HUES64 (cell line): ENCODE results near the gene RAMAC. TPM values are rescaled to one million over a fixed set of nuclear protein-coding genes. Genes with fewer than 3 reads are reported as not detected.
"Not testable (repeated sequence)": the region's sequence is repeated elsewhere in the genome, so short reads cannot be mapped to it uniquely, and the experiment has no call there.

ENCODE experiments used
- H3K27ac ChIP-seq: 2 replicates; pipeline ENCODE4 v1.7.0; 2013; ENCODE audit warnings: low read depth, low read length, inconsistent platforms
- H3K27me3 ChIP-seq: 2 replicates; pipeline ENCODE4 v1.6.1; 2013; ENCODE audit warnings: mild to moderate bottlenecking, low read length; ENCODE audit not compliant: insufficient read depth
- H3K36me3 ChIP-seq: 2 replicates; pipeline ENCODE4 v1.6.1; 2013; ENCODE audit warnings: mild to moderate bottlenecking, low read length; ENCODE audit not compliant: insufficient read depth
- H3K4me1 ChIP-seq: 2 replicates; pipeline ENCODE4 v1.6.1; 2013; ENCODE audit warnings: mild to moderate bottlenecking, low read length, moderate library complexity; ENCODE audit not compliant: insufficient read depth
- H3K4me3 ChIP-seq: 2 replicates; pipeline ENCODE4 v1.5.1; 2013; ENCODE audit warnings: mild to moderate bottlenecking, low read length, moderate library complexity
- H3K9ac ChIP-seq: 2 replicates; pipeline ENCODE4 v1.6.1; 2013; ENCODE audit warnings: mild to moderate bottlenecking, low read depth, low read length
- H3K9me3 ChIP-seq: 2 replicates; pipeline ENCODE4 v1.6.1; 2013; ENCODE audit warnings: low read depth, low read length; ENCODE audit not compliant: insufficient read depth
- WGBS: fragments of 150-250, 120-280 bp; methylation state at CpG from one replicate; pipeline ENCODE4 v1.1.7; 2013; ENCODE audit warnings: missing lambda C conversion rate; 5-methylcytosine and 5-hydroxymethylcytosine counted together
- polyA plus RNA-seq, 2 experiments: library from polyadenylated mRNA; stranded (reverse); fragments of 50-300 nt; gene quantifications; one replicate each; pipeline ENCODE4 v1.2.3, GENCODE V29; 2013

The RAMAC gene
- 27.7 TPM for polyA plus RNA-seq (2013, experiment 1 of 2)
- polyA plus RNA-seq (2013, experiment 2 of 2): 29.5 TPM

- Histone ChIP-seq H3K27ac (peak within 1 kb of the TSS; percentile 47), H3K4me3 (peak within 1 kb of the TSS; percentile 78), H3K27me3 (peaks cover 12% of the 10 kb centered on the region; the same call in 1 of the 2 replicates), H3K9me3 (peaks cover 6% of the 10 kb centered on the region; the same call in 1 of the 2 replicates), H3K4me1 (no peaks in the 10 kb centered on the region), H3K36me3 (peaks cover 21% of the 10 kb centered on the region), H3K9ac (peak within 1 kb of the TSS; percentile 81)
- 5% methylated on average over 45 of the region's 45 CpGs for WGBS
Observed at GRCh38 chr15:82985688-82986441, at the start of gene RAMAC. Gene RAMAC (plus strand): TSS chr15:82986210. CDS start chr15:82989019, 2,809 bp downstream.

GRCh38 chr15:82936966-82937711 is 48.9 kb upstream of the RAMAC start:
- H3K27me3 ChIP-seq: no peaks in the 10 kb centered on the region
- 89% methylated on average over 4 of the region's 4 CpGs for WGBS
- H3K9me3 ChIP-seq: no peaks in the 10 kb centered on the region
- no peak overlapping the region for H3K9ac ChIP-seq
- no peak overlapping the region for H3K27ac ChIP-seq
- no peak overlapping the region for H3K4me3 ChIP-seq
- H3K4me1 ChIP-seq: no peaks in the 10 kb centered on the region
- H3K36me3 ChIP-seq: no peaks in the 10 kb centered on the region

DNA sequence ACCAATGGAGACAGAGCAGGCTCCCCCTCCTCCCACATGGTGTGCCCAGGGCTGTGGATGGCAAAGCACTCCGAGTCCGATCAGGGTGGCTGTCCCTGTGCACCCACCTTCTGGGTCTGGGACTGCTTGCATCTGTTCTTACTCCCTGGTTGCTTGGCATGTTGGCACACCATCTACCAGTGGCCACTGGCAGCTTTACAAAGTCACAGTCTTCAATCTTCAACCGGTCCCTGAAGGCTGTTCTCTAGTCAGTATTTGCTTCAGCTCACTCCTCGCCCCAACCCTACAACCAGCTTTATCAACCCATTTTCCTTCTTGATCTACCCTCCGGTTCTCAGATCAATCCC is 48.3 kb upstream of the RAMAC start:
- 90% methylated on average over 5 of the region's 5 CpGs for WGBS
- no peak overlapping the region for H3K27ac ChIP-seq
- no peaks in the 10 kb centered on the region for H3K36me3 ChIP-seq
- H3K9me3 ChIP-seq: no peaks in the 10 kb centered on the region
- no peaks in the 10 kb centered on the region for H3K27me3 ChIP-seq
- H3K9ac ChIP-seq: no peak overlapping the region
- H3K4me1 ChIP-seq: no peaks in the 10 kb centered on the region
- H3K4me3 ChIP-seq: no peak overlapping the region

DNA sequence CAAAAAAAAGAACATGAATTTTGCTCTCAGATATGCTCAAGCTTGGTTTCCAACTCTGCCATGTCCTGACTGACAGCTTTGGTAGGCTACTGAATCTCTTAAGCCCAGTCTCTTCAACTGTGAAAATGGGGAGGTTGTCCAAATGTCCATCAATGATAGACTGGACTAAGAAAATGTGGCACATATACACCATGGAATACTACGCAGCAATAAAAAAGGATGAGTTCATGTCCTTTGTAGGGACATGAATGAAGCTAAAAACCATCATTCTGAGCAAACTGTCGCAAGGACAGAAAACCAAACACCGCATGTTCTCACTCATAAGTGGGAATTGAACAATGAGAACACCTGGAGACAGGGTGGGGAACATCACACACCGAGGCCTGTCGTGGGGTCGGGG is 46.3 kb upstream of the RAMAC start:
- not testable (repeated sequence) for H3K36me3 ChIP-seq, H3K9me3 ChIP-seq, H3K4me1 ChIP-seq, H3K9ac ChIP-seq, H3K27me3 ChIP-seq, H3K4me3 ChIP-seq, H3K27ac ChIP-seq
- WGBS: 96% methylated on average over 6 of the region's 6 CpGs

- H3K9me3 ChIP-seq: no peaks in the 10 kb centered on the region
- no peak overlapping the region for H3K27ac ChIP-seq
- WGBS: 92% methylated on average over 7 of the region's 8 CpGs
- no peaks in the 10 kb centered on the region for H3K36me3 ChIP-seq
- no peak overlapping the region for H3K4me3 ChIP-seq
- no peak overlapping the region for H3K9ac ChIP-seq
- 0 out of 2 replicates have a peak, but pooled peaks cover 3% of the 10 kb centered on the region for H3K4me1 ChIP-seq
- peaks cover 4% of the 10 kb centered on the region; the same call in 1 of the 2 replicates for H3K27me3 ChIP-seq
Observed at GRCh38 chr15:82942691-82943090, 43.3 kb upstream of the RAMAC start.

GRCh38 chr15:82943176-82943575 is 42.8 kb upstream of the RAMAC start:
- H3K9ac ChIP-seq: no peak overlapping the region
- 0 out of 2 replicates have a peak, but pooled peaks cover 3% of the 10 kb centered on the region for H3K4me1 ChIP-seq
- H3K4me3 ChIP-seq: no peak overlapping the region
- no peaks in the 10 kb centered on the region for H3K36me3 ChIP-seq
- H3K9me3 ChIP-seq: no peaks in the 10 kb centered on the region
- 81% methylated on average over 3 of the region's 3 CpGs for WGBS
- H3K27me3 ChIP-seq: peaks cover 4% of the 10 kb centered on the region; the same call in 1 of the 2 replicates
- H3K27ac ChIP-seq: no peak overlapping the region

- Histone ChIP-seq H3K9ac (no peak overlapping the region), H3K27me3 (peaks cover 4% of the 10 kb centered on the region; the same call in 1 of the 2 replicates), H3K4me1 (0 out of 2 replicates have a peak, but pooled peaks cover 3% of the 10 kb centered on the region), H3K4me3 (no peak overlapping the region), H3K27ac (no peak overlapping the region), H3K9me3 (no peaks in the 10 kb centered on the region), H3K36me3 (no peaks in the 10 kb centered on the region)
- 91% methylated on average over 5 of the region's 5 CpGs for WGBS
Observed at GRCh38 chr15:82944056-82944455, 42.0 kb upstream of the RAMAC start.

- H3K36me3 ChIP-seq: no peaks in the 10 kb centered on the region
- peaks cover 12% of the 10 kb centered on the region for H3K27me3 ChIP-seq
- no peak overlapping the region for H3K4me3 ChIP-seq
- H3K9me3 ChIP-seq: no peaks in the 10 kb centered on the region
- H3K4me1 ChIP-seq: 0 out of 2 replicates have a peak, but pooled peaks cover 3% of the 10 kb centered on the region
- 82% methylated on average over 5 of the region's 5 CpGs for WGBS
- H3K9ac ChIP-seq: no peak overlapping the region
- no peak overlapping the region for H3K27ac ChIP-seq
Observed at GRCh38 chr15:82944821-82945220, 41.2 kb upstream of the RAMAC start.

GRCh38 chr15:82945326-82945725 is 40.7 kb upstream of the RAMAC start:
- WGBS: 98% methylated on average over 4 of the region's 5 CpGs
- Histone ChIP-seq H3K9ac (no peak overlapping the region), H3K36me3 (no peaks in the 10 kb centered on the region), H3K27me3 (peaks cover 17% of the 10 kb centered on the region), H3K27ac (no peak overlapping the region), H3K4me3 (no peak overlapping the region), H3K4me1 (0 out of 2 replicates have a peak, but pooled peaks cover 3% of the 10 kb centered on the region), H3K9me3 (no peaks in the 10 kb centered on the region)

- Histone ChIP-seq H3K27ac (no peak overlapping the region), H3K4me1 (0 out of 2 replicates have a peak, but pooled peaks cover 3% of the 10 kb centered on the region), H3K36me3 (no peaks in the 10 kb centered on the region), H3K9me3 (no peaks in the 10 kb centered on the region), H3K27me3 (peaks cover 26% of the 10 kb centered on the region), H3K9ac (no peak overlapping the region), H3K4me3 (no peak overlapping the region)
- 92% methylated on average over 8 of the region's 8 CpGs for WGBS
Observed at GRCh38 chr15:82946155-82946701, 39.8 kb upstream of the RAMAC start.

GRCh38 chr15:82950295-82950694 is 35.7 kb upstream of the RAMAC start:
- Histone ChIP-seq H3K9me3 (no peaks in the 10 kb centered on the region), H3K4me1 (no peaks in the 10 kb centered on the region), H3K27ac (no peak overlapping the region), H3K4me3 (no peak overlapping the region), H3K27me3 (peaks cover 50% of the 10 kb centered on the region), H3K9ac (no peak overlapping the region), H3K36me3 (no peaks in the 10 kb centered on the region)
- whole genome bisulfite sequencing: 91% methylated on average over 4 of the region's 5 CpGs
